NCI-H2107 treated with DMSO at 0.1 percent for 48 hours (cell line): ENCODE measurements around the gene ZNF566.
A peak's percentile ranks its signal among the peaks of the same experiment; 100 is the strongest.

Experiments
- DNase-seq: peaks from one replicate; lab custom pipeline; 2025; ENCODE audit not compliant: unreplicated experiment; lab: John Stamatoyannopoulos, UW

The ZNF566 gene

GRCh38 chr19:36449059-36449670 lies 40.2 kb downstream of the ZNF566 start:
- no peak for DNase-seq

GRCh38 chr19:36441339-36441738 lies 48.0 kb downstream of the ZNF566 start:
- no peak for DNase-seq

GRCh38 chr19:36436531-36436930 lies 52.8 kb downstream of the ZNF566 start:
- DNase-seq, result no peak

- DNase-seq, result no peak
These were observed 65.4 kb downstream of the ZNF566 start for GRCh38 chr19:36423925-36424324.

GRCh38 chr19:36421749-36422481 lies 67.4 kb downstream of the ZNF566 start:
- no peak for DNase-seq

GRCh38 chr19:36420961-36421748 lies 68.2 kb downstream of the ZNF566 start:
- DNase-seq, result no peak

GRCh38 chr19:36418287-36419001 lies 70.9 kb downstream of the ZNF566 start, which contains the start of gene ZFP82:
TSS of gene ZFP82 (minus strand) at chr19:36418644. CDS start at chr19:36409789, 8,855 bp downstream.
- DNase-seq, result peak; percentile 30

GRCh38 chr19:36417752-36418286 lies 71.5 kb downstream of the ZNF566 start:
- no peak for DNase-seq

- no peak for DNase-seq
These were observed 79.5 kb downstream of the ZNF566 start for GRCh38 chr19:36409841-36410240.

GRCh38 chr19:36408101-36408500 lies 81.3 kb downstream of the ZNF566 start:
- no peak for DNase-seq

- no peak for DNase-seq
These were observed 84.9 kb downstream of the ZNF566 start for GRCh38 chr19:36404498-36404897.

GRCh38 chr19:36401475-36401874 lies 87.9 kb downstream of the ZNF566 start:
- DNase-seq, result no peak

- DNase-seq, result no peak
These were observed 90.8 kb downstream of the ZNF566 start for GRCh38 chr19:36398571-36398970.
